Measurements from ENCODE around the gene ZFX.
A peak's percentile ranks its signal among the peaks of the same experiment; 100 is the strongest.

Gene ZFX

GRCh38 chrX:24235084-24235710 is 85.7 kb downstream of the ZFX start:
- no peak for DNase-seq (ENCODE audit: low read depth in 2 of 2)

- DNase-seq (ENCODE audit: low read depth in 2 of 2), result no peak
These were observed 92.5 kb downstream of the ZFX start for GRCh38 chrX:24241822-24242648.

GRCh38 chrX:24242649-24243175 is 93.2 kb downstream of the ZFX start:
- DNase-seq (ENCODE audit: low read depth in 2 of 2), result no peak

- DNase-seq (ENCODE audit: low read depth in 2 of 2), result no peak
These were observed 93.7 kb downstream of the ZFX start for GRCh38 chrX:24243188-24243587.

- DNase-seq (ENCODE audit: low read depth in 2 of 2), result peak in 1 of 2 experiments; percentile 25
These were observed 94.2 kb downstream of the ZFX start for GRCh38 chrX:24243692-24244091.

- peak in 1 of 2 experiments; percentile 34 for DNase-seq (ENCODE audit: low read depth in 2 of 2)
These were observed 95.7 kb downstream of the ZFX start for GRCh38 chrX:24245202-24245601.

GRCh38 chrX:24248042-24248441 is 98.5 kb downstream of the ZFX start:
- DNase-seq (ENCODE audit: low read depth in 2 of 2), result no peak

- DNase-seq (ENCODE audit: low read depth in 2 of 2), result no peak
These were observed 103.5 kb downstream of the ZFX start for GRCh38 chrX:24253030-24253429.

- no peak for DNase-seq (ENCODE audit: low read depth in 2 of 2)
These were observed 103.9 kb downstream of the ZFX start for GRCh38 chrX:24253469-24253868.

GRCh38 chrX:24257011-24257410 is 107.5 kb downstream of the ZFX start:
- DNase-seq (ENCODE audit: low read depth in 2 of 2), result no peak

GRCh38 chrX:24259544-24260240 is 110.2 kb downstream of the ZFX start:
- no peak for DNase-seq (ENCODE audit: low read depth in 2 of 2)

GRCh38 chrX:24260842-24261550 is 111.5 kb downstream of the ZFX start:
- DNase-seq (ENCODE audit: low read depth in 2 of 2), result no peak

- DNase-seq (ENCODE audit: low read depth in 2 of 2), result no peak
These were observed 112.8 kb downstream of the ZFX start for GRCh38 chrX:24262309-24262708.

GRCh38 chrX:24264383-24264782 is 114.9 kb downstream of the ZFX start:
- DNase-seq (ENCODE audit: low read depth in 2 of 2), result no peak
